H4 (cell line): ENCODE data around the gene ANO10. TPM values are rescaled to one million over a fixed set of nuclear protein-coding genes. Genes with fewer than 3 reads are reported as not detected.

Source experiments
- DNase-seq: peaks from one replicate; pipeline ENCODE4 v3.0.0-alpha.2; 2015; ENCODE audit warnings: low spot score
- total RNA-seq: library from RNA; depleted of rRNA; stranded (reverse); fragments of >200 nt; shearing (Covaris generic); gene quantifications from 2 replicates; pipeline ENCODE4 v1.2.3, GENCODE V29; 2014; rRNA removed

The ANO10 gene
- total RNA-seq, 1 experiment from 2014 or later, result 17.5 TPM

DNA sequence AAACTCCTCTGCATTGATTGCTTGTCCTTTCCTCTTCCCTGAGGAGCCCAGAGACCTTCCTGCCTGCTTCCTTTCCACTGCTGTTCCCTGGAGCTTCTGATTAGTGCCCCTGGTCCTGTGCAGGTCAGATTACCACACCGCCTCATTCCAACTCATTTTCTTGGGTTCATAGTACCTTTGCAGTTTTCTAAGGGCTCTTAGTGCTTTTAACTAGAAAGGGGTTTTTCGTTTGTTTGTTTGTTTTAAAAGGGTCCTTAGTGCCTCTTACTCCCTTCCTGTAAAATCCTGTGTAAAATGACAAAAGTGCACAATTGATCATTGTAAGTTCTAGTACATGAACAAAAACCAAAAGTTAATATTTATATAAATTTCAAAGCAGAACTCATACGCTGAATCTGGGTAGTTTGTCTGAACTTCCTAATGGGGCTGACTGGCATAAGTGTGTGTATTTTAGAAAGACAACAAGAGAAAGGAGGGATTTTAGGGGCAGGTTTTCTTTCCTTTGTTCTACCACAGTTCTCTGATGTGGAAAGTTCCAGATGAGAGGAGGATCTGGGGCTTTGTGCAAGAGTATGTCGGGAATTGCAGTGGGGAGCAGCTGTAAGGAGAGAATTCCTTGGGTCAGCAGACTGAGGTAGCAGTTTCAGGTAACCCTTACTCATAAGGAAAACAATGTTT, 304.9 kb downstream of the ANO10 start:
- no peak for DNase-seq

Other genes with a start within 250 kb of the ANO10 start
- gene ABHD5, start 68.9 kb upstream of the ANO10 start, total RNA-seq, result 10.8 and 18.4 TPM in 2 replicates